Keratinocyte (primary cell): Measurements from ENCODE around the gene DCST2.

Experiments used
- EZH2 ChIP-seq: IDR thresholded peaks from one replicate; pipeline ENCODE4 v1.6.1; 2012; ENCODE audit warnings: inconsistent platforms, mild to moderate bottlenecking, low read length, moderate library complexity
- TF ChIP-seq, protein P1 (sequence below), 3 experiments: IDR thresholded peaks in 1 of 3; conservative IDR thresholded peaks in 1 of 3; optimal IDR thresholded peaks in 1 of 3; 2 replicates in 2 of 3; 3 replicates in 1 of 3; pipeline versions ENCODE3 to v1.5.1; 2011; ENCODE audit warnings: low read length in 3 of 3, mild to moderate bottlenecking in 3 of 3, moderate library complexity in 2 of 3, control low read depth in 1 of 3, inconsistent platforms in 1 of 3; ENCODE audit not compliant: insufficient read depth in 2 of 3; ENCODE audit errors: extremely low read depth in 1 of 3

DNA sequence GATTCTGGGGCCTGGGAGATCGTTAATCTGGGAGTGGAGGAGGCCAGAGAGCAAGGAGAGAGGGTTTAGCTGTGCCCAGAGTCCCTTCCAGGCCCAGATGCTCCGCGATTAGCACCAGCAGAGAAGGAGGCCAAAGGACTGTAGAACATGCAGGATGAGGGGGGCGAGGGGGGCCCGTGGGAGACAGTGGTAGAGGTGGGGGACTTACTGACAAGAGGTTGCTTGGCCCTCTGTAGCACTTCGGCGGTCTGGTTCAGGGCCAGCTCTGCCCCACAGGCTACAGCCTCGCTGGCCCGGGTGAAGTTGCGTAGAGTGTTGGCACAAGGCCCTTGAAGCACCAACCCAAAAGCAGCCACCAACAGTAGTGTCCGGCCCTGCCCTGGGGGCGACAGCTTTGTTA, 695 bp downstream of the DCST2 start:
- TF ChIP-seq EZH2 = no peak
- TF ChIP-seq, protein P1, sequence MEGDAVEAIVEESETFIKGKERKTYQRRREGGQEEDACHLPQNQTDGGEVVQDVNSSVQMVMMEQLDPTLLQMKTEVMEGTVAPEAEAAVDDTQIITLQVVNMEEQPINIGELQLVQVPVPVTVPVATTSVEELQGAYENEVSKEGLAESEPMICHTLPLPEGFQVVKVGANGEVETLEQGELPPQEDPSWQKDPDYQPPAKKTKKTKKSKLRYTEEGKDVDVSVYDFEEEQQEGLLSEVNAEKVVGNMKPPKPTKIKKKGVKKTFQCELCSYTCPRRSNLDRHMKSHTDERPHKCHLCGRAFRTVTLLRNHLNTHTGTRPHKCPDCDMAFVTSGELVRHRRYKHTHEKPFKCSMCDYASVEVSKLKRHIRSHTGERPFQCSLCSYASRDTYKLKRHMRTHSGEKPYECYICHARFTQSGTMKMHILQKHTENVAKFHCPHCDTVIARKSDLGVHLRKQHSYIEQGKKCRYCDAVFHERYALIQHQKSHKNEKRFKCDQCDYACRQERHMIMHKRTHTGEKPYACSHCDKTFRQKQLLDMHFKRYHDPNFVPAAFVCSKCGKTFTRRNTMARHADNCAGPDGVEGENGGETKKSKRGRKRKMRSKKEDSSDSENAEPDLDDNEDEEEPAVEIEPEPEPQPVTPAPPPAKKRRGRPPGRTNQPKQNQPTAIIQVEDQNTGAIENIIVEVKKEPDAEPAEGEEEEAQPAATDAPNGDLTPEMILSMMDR (optimal IDR thresholded peaks at IDR 0.05 in 1 of 3, IDR thresholded peaks at IDR 0.05 in 1 of 3, conservative IDR thresholded peaks at IDR 0.05 in 1 of 3; ENCODE audit: extremely low read depth in 1 of 3, insufficient read depth in 2 of 3, low read length in 3 of 3) = no peak
